Pons (tissue), 1 donor: ENCODE data around the gene PIK3CB.
"Not testable (repeated sequence)": the region's sequence is repeated elsewhere in the genome, so short reads cannot be mapped to it uniquely, and the experiment has no call there.

Experiments
- DNase-seq: peaks from one replicate; pipeline ENCODE4 v3.0.0-alpha.2; 2016; ENCODE audit warnings: low spot score

PIK3CB gene

DNA sequence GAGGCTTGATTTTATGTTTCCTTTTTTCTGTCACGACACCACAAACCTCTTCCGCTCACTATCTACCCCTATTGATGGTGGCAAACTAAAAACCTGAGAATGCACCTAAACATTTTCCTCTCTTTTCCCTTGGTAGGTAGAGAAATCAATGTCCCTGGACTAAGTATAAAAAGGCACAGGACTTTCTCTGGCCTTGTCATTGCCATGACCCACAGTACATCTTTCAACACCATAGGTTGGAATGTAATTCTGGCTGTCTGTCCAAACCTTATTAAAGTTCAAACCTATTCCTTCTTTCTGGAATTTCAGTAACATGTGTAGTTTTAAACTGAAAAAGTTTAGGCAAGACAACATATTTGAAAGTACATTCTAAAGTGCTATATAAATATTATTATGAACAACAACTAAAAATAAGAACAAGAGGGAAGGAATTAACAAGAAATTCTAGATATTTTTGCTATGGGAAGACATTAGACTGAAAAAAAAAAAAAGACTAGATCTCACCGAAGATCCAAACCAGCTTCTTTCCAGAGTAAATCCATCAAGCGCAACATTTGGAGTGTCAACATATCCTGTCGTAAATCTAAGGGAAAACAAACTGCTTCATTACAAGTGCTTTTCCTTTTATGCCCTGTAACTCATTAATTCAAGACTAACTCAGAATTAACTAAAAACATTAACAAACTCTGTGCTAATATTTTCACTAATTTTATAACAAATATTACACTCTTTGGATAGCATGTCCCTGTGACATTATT lies 153.1 kb downstream of the PIK3CB start:
- DNase-seq, result no peak

DNA sequence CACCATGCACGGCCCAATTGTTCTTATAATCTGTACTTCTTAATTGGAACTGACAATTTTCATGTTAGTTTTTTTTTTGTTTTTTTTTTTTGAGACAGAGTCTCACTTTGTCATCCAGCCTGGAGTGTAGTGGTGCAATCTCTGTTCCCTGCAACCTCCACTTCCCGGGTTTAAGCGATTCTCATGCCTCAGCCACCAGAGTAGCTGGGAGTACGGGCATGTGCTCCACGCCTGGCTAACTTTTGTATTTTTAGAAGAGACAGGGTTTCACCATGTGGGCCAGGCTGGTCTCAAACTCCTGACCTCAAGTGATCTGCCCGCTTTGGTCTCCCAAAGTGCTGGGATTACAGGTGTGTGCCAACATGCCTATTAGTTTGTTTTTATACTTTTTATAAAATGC lies 153.8 kb downstream of the PIK3CB start:
- DNase-seq, result not testable (repeated sequence)

DNA sequence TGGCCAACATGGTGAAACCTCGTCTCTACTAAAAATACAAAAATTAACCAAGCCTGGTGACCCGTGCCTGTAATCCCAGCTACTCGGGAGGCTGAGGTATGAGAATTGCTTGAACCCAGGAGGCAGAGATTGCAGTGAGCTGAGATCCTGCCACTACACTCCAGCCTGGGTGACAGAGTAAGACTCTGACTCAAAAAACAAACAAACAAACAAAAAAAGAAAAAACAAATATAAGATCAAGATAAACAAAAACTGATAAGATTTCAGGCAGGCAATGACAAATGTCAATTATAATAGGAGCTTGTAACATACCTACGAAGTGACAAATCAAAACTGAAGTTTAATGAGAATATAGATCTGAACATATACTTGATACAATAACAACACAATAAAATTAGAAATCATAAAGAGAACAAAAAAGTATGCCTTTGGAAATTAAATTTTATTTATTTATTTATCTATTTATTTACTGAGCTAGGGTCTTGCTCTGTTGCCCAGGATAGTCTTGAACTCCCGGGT lies 155.8 kb downstream of the PIK3CB start:
- DNase-seq, result no peak

DNA sequence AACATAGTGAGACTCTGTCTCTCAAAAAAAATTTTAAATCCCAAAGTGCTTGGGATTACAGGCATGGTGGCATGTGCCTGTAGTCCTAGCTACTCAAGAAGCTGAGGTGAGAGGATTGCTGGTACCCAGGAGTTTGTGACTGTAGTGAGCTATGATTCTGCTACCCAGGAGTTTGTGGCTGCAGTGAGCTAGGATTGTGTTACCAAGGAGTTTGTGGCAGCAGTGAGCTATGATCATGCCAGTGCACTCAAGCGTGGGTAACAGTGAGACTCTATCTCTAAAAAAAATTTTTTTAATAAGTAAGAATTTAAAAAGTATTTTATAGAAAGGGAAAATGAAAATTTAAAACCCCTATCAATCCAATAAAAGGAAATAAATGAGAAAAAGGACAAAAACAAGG lies 156.6 kb downstream of the PIK3CB start:
- no peak for DNase-seq

DNA sequence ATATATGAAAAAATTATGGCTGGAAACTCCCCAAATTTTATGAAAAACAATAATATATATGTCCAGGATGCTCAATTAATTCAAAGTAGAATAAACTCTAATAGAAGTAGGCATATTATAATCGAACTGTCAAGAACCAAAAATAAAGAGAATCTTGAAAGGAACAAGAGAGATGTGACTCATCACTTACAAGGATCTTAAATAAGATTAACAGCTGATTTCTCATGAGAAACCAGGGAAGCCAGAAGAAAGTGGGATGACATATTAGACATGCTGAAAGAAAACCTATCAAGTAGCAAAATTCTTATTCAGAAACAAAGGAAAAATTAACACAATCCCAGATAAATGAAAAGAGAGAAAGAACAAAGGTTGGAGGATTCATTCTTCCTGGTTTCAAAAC lies 159.3 kb downstream of the PIK3CB start:
- no peak for DNase-seq

DNA sequence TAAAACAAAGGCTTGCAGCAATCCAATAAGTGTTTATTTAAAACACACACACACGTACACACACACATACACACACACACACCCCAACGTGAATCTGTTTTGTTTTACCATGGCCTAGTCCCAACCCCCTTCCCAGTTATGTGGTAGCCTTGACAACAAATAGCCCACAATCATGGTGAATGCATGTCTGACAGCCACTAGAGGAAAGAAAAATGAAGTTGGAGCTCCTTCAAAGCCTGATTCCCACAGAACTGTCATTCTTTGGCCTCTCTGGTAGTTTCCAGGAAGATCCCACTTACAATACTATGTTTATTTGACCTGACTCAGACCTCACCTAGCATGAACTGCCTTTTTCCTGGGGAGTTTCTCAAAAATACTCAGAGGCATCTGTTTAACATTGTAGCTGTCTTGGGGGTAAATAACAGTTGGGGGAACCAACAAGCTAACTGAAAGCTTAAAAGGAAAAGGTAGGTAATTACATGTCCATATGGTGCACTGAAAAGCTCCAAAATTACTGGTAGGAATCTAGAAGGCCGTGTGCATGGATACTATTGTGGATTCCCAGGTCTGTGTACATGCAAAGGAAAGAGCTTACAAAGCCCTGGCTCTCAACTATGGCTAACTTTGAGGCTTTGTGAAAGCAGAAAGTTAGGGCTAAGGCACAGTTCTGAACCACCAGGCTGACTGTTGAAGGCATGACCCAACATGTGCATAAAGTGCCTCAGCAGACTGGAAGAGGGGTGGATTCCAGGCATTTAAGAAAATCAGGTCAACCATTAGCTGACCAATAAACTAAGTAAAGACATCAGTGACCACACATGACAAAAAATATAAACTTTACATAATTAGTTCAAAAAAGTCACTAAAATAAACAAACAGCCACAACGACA lies 160.8 kb downstream of the PIK3CB start:
- no peak for DNase-seq

DNA sequence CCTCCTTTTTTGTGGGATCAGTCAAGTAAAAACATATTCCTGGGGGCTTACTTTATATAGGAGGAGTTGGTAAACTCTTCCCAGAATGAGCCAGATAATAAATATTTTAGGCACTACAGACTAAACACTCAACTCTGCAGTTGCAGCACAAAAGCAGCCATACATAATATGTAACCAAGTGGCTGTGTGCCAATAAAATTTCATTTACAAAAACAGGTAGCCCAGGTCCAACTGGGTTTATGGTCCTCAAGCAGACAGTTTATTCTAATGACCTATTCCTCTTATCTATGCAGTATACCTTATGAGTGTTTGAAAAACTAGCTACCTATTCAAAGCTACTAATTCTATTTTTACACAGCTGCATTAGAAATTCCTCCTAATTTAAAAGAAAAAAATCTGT lies 164.3 kb downstream of the PIK3CB start:
- DNase-seq, result no peak

DNA sequence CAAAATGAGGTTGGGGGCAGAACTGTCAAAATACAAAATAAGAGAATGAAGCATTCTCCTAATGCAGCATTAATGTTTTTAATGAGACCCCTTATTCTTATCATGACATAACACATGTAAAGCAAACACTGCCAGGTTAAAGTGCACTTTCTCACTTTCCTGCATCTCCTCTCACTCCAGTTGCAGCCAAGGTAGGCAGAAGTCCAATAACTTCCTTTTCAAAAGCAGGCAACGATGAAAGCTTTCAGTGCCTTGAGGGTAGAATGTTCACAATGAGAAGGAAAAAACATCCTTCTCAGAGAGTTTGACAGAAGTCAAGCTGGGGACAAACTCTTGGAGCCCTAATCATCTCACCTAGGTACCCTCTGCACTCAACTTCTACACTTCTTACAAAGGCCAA lies 166.6 kb downstream of the PIK3CB start:
- no peak for DNase-seq

DNA sequence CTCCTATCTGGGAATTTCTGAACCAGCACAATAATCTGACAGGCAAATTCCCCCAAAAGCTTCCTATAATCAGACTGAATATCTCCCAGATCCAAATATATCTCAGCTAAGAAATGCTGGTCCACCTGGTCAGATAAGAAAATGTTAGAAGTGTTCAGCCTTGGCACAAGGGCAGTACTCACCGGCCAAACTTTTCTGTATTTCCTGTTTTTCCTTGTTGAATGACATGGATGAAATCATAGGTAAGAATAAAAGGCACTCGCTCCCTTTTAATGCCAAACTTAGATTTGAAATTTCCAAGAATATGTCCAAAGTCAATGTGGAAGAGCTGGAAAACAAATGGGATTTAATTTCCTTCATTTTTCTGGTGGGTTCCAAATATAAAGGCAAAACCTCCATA lies 177.2 kb downstream of the PIK3CB start:
- DNase-seq, result no peak

DNA sequence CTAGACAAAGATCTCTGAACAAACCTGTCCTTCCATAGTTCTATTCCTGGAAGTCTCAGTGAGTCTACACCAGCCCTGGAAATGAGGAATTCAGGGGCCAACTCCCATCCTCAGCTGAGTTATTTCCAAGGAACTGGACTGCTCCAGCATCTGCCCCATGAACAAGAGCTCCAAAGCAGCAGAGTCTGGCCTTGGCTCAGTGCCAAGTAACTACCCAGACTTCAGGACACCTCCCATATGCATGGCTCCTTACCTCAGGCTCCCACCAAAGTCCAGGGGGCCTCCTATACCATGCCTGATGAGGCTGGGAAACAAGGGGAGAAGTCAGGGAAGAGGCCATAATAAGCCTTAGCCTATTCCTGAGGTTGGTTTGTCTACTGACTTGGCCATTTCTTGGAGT lies 181.2 kb downstream of the PIK3CB start:
- DNase-seq, result no peak

DNA sequence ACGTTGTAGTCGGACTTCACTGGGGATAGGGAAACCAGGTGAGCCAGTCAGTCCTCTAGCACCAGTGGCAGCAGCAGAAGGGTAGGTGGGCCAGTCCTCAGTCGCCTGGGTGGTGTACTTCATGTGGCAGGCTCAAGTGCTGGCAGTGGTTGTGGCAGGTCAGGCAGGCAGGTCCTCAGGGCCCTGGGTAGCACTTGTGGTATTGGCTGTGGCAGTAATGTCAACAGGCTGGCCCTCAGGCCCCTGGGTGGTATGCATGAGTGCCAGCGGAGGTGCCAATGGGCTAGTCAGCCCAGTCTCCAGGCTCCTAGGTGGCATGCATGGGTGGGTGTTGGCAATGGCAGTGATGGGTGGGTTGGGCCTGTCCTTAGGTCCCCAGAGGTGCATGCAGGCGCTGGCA lies 185.6 kb downstream of the PIK3CB start:
- no peak for DNase-seq

DNA sequence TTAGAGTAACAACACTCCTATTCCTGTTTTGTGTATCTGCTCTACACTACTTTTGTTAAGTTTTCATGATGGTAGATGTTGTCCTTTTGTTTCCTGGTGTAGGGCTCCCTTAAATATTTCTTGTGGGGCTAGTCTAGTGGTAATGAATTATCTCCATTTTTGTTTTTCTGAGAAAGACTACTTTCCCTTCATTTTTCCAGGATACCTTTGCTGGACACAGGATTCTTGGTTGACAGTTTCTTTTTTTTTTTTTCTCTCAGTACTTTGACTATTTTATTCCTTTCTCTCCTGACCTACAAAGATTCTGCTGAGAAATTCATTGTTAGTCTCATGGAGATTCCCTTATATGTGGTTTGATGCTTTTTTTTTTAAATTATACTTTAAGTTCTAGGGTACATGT lies 188.2 kb downstream of the PIK3CB start:
- no peak for DNase-seq

DNA sequence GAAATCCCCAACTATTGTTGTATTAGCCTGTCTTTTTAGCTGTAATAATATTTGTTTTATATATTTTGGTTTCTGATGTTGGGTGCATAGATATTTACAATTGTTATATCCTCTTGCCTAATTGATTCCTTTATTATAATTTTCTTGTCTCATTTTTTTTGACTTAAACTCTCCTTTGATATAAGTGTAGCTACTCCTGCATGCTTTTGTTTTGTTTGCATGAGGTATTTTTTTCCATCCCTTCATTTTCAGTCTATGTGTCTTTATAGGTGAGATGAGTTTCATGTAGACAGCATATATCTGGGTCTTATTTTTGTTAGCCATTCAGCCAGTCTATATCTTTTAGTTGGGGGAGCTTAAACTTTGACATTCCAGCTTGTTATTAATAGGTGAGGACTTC lies 188.7 kb downstream of the PIK3CB start:
- DNase-seq, result no peak

DNA sequence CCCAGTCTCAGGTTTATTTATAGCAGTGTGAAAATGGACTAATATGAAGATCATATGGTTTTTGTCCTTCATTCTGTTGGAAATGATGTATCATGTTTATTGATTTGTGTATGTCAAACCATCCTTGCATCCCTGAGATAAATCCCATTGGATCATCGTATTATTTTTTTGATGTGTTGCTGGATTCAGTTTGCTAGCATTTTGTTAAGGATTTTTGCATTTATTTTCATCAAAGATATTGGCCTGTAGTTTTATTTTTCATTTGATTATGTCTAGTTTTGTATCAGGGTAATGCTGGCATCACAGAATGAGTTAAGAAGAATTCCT lies 191.8 kb downstream of the PIK3CB start:
- DNase-seq, result no peak

DNA sequence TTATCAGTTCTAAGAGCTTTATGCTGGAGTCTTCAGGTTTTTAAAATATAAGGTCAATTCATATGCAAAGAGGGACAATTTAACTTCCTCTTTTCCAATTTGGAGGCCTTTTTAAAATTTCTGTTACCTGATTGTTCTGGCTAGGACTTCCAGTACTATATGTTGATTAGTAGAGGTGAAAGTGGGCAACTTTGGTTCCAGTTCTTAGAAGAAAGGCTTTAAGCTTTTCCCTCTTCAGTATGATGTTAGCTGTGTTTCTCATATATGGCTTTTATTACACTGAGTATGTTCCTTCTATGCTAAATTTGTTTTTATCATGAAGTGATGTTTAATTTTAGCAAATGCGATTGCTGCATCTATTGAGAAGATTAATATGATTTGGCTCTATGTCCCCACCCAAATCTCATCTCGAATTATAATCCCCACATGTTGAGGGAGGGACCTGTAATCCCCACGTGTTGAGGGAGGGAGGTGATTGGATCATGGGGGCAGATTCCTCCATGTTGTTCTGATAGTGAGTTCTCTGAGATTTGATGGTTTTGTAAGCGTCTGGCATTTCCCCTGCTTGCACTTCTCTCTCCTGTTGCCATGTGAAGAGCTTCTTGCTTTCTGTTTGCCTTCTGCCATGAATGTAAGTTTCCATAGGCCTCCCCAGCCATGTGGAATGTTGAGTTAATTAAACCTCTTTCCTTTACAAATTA lies 192.4 kb downstream of the PIK3CB start:
- DNase-seq, result no peak

DNA sequence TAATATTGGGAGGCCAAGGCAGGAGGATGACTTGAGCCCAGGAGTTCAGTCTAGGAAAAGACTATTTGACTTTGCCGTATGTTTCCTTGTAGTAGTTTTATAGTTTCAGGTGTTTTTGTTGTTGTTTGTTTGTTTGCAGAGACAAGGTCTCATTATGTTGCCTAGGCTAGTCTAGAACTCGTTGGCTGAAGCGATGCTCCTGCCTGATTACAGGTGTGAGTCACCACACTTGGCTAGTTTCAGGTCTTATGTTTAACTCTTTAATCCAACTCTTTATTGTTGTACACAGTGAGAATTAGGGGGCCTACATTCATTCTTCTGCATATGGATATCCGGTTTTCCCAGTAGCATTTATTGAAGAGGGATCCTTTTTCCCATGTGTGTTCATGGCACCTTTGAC lies 194.2 kb downstream of the PIK3CB start:
- DNase-seq, result no peak

DNA sequence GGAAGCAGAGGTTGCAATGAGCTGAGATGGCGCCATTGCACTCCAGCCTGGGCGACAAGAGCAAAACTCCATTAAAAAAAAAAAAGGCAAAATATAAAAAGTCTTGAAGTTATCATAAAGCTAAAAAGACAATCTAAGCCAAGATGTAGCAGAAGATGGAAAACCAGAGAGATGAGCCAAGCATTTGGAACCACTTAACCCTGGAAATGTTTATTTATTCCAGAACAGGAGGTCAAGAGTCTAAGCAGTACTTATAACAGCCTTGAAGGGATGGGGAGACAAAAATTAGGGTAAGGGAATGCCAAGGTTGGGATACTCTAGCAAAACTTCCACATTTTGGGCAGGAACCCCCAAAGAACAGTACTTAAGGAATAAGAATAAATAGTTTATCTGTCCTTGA lies 196.1 kb downstream of the PIK3CB start:
- DNase-seq, result no peak

DNA sequence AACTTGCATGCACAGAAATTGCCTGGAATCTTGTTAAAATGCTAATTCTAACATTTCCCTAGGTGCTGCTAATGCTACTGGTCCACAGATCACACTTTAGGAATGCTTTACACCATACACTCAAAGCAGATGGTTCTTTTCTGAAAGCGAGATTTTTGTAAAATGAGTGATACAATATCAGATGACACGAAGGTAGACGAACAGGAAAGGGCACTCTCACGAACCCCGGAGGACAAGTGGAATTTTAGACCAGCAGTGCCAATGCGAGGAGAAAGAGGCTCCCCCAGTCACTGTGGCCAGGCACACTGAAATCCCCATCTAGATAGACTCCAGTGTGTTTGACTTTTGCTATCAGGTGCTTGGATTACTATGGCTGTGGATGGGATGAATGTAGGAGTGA lies 205.2 kb downstream of the PIK3CB start:
- DNase-seq, result no peak

DNA sequence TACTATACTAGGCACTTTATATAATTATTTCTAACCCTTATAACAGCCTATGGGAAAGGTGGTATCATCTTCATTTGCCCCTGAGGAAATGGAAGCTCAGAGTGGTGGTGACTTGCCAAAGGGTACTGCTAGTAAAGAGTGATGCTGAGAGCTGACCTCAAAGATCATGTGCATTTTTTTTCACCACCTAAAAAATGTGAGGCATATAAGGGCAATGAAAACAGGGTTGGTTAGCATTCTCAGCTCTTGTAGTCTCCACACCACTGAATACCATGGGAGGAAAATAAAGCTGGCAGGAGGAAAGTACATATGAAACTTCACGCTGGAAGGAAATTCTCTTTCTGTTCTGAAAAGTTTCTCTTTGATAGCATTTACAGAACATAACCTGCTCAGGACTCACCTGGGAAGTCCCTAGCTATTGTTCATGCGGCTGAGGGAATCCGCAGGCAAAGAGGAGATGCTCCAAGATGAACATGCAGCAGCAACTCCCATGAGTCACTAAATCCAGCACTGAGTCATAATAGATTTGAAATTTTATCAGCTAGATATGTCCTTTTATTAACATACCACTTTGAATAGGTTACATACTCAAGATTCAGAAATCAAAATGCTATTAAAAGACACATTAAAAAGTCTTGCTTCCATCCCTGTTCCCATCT lies 208.9 kb downstream of the PIK3CB start:
- no peak for DNase-seq

DNA sequence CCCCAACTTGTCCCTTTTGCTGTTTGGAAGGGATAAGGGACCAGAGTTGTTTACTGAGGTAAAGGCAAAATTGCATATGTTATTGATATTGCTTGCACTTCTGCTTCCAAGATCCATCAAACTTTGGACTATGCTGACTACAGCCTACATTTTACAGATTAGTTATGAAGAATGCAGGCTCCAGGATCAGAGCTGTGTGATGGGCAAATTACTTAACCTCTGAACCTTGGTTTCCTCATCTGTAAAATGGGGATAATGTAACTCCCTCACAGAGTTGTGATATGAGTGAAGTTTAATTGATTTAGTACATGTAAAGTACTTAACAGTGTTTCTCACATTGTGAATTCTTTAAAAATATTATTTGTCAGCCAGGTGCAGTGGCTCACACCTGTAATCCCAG lies 210.2 kb downstream of the PIK3CB start:
- DNase-seq, result no peak

DNA sequence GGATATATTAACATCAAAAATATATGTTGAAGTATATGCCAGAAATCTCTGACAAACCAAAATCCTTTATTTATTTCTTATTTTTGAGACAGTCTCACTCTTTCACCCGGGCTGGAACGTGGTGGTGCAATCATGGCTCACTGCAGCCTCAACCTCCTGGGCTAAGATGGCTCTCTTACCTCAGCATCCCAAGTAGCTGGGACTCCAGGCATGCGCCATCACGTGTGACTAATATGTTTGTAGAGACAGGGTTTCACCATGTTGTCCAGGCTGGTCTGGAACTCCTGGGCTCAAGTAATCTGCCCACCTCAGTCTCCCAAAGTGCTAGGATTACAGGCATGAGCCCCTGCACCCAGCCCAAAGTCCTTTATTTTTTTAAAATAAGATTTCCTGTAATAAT lies 214.3 kb downstream of the PIK3CB start:
- DNase-seq, result no peak

DNA sequence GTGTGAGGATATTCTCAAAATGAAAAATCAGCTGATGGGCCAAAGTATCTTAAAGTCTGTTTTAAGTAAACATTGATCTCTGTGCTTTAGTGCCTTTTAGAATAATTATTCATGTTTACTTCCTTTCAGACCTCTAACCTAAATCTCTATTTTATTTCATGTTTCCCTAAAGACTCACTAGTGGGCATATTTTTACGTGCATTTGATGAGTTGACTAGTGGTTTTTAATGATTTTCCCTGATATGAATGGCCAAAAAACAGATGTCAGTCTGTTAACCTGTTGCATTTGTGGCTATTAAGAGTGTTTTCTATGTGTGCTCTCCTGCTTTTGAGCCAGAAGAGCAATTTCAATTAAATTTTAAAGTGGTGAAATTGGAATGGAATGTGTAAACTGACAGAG lies 219.3 kb downstream of the PIK3CB start:
- DNase-seq, result no peak
